HG02840 (cell line): ENCODE measurements around the gene CD163.
"Not testable (repeated sequence)": the region's sequence is repeated elsewhere in the genome, so short reads cannot be mapped to it uniquely, and the experiment has no call there.

Experiments used
- ATAC-seq: cut with Tn5 transposase; IDR thresholded peaks from one replicate; pipeline ENCODE4 v1.9.1; 2021; ENCODE audit warnings: mild to moderate bottlenecking, moderate library complexity, moderate number of reproducible peaks; ENCODE audit not compliant: unreplicated experiment, low FRiP score

CD163 gene

GRCh38 chr12:7503686-7504415 lies at the start of gene CD163:
CD163 (minus strand) TSS chr12:7503777; CDS start chr12:7503690, 87 bp downstream.
- ATAC-seq, result no peak

GRCh38 chr12:7542813-7543212 lies 39.2 kb upstream of the CD163 start:
- ATAC-seq, result no peak

- ATAC-seq, result no peak
Observed at GRCh38 chr12:7542046-7542445, 38.5 kb upstream of the CD163 start.

- no peak for ATAC-seq
Observed at GRCh38 chr12:7514416-7514815, 10.8 kb upstream of the CD163 start.

GRCh38 chr12:7512553-7512952 lies 9.0 kb upstream of the CD163 start:
- no peak for ATAC-seq

- ATAC-seq, result not testable (repeated sequence)
Observed at GRCh38 chr12:7509793-7510470, 6.4 kb upstream of the CD163 start.

- no peak for ATAC-seq
Observed at GRCh38 chr12:7502612-7503011, 965 bp downstream of the CD163 start.

- no peak for ATAC-seq
Observed at GRCh38 chr12:7501031-7501588, 2.5 kb downstream of the CD163 start.

- ATAC-seq, result no peak
Observed at GRCh38 chr12:7499636-7500035, 3.9 kb downstream of the CD163 start.

GRCh38 chr12:7498809-7499208 lies 4.8 kb downstream of the CD163 start:
- no peak for ATAC-seq

- ATAC-seq, result no peak
Observed at GRCh38 chr12:7497661-7498060, 5.9 kb downstream of the CD163 start.

GRCh38 chr12:7496451-7496850 lies 7.1 kb downstream of the CD163 start:
- no peak for ATAC-seq

GRCh38 chr12:7495136-7495535 lies 8.4 kb downstream of the CD163 start:
- no peak for ATAC-seq

- ATAC-seq, result no peak
Observed at GRCh38 chr12:7493006-7493405, 10.6 kb downstream of the CD163 start.

- ATAC-seq, result no peak
Observed at GRCh38 chr12:7486512-7486911, 17.1 kb downstream of the CD163 start.

- no peak for ATAC-seq
Observed at GRCh38 chr12:7485095-7485494, 18.5 kb downstream of the CD163 start.

GRCh38 chr12:7483343-7483742 lies 20.2 kb downstream of the CD163 start:
- ATAC-seq, result no peak

GRCh38 chr12:7479771-7480170 lies 23.8 kb downstream of the CD163 start:
- ATAC-seq, result no peak

GRCh38 chr12:7472060-7472459 lies 31.5 kb downstream of the CD163 start:
- no peak for ATAC-seq

GRCh38 chr12:7460375-7461259 lies 43.0 kb downstream of the CD163 start:
- ATAC-seq, result no peak

GRCh38 chr12:7459973-7460372 lies 43.6 kb downstream of the CD163 start:
- ATAC-seq, result no peak
